Measurements from ENCODE around the gene PI16.

DNA sequence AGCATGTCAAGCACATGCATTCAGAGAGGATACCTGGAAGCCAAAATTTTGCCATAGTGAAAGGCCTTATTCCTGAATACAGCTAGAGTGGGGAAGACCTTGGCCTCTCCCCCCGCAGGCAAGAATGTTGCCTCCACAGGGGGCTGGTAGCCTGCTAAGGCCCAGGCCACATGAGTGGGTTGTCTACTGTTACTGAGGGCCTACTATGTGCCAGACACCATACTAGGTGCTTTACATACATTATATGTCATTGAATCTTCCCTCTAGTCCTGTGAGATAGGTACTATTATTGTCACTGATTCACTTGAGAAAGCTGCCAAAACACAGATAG is 642 bp upstream of the PI16 start:
- TF ChIP-seq POLR2AphosphoS5 (IDR thresholded peaks at IDR 0.05; ENCODE audit: low read depth, low read length) (no peak), POLR2A (IDR thresholded peaks at IDR 0.05; ENCODE audit: low read depth, low read length) (no peak)

All from GM12892 (cell line).